Choroid plexus epithelial cell (primary cell): Measurements from ENCODE around the gene C19orf33.

Source experiments
- DNase-seq: peaks from one replicate; pipeline ENCODE4 v3.0.0-alpha.2; 2010; ENCODE audit warnings: low read depth
- H3K4me3 ChIP-seq: 2 replicates; pipeline ENCODE4 v1.5.1; 2011; ENCODE audit warnings: low read depth, mild to moderate bottlenecking, control low read depth, low read length, moderate library complexity
- CTCF ChIP-seq: conservative IDR thresholded peaks from 2 replicates; pipeline ENCODE4 v1.5.1; 2011; ENCODE audit warnings: low read depth, mild to moderate bottlenecking, control low read depth, inconsistent platforms, low read length, moderate library complexity

Gene C19orf33

GRCh38 chr19:38304352-38304865, 358 bp downstream of the C19orf33 start:
- DNase-seq: no peak
- no peak for TF ChIP-seq CTCF
- H3K4me3 ChIP-seq: no peak overlapping the region

- TF ChIP-seq CTCF: no peak
- DNase-seq: no peak
- H3K4me3 ChIP-seq: no peak overlapping the region
Measured at GRCh38 chr19:38304866-38305429, 897 bp downstream of the C19orf33 start.

GRCh38 chr19:38306236-38306635, 2.2 kb downstream of the C19orf33 start:
- no peak for TF ChIP-seq CTCF
- DNase-seq: no peak
- no peak overlapping the region for H3K4me3 ChIP-seq

- H3K4me3 ChIP-seq: no peak overlapping the region
- TF ChIP-seq CTCF: no peak
- no peak for DNase-seq
Measured at GRCh38 chr19:38307076-38307475, 3.0 kb downstream of the C19orf33 start.

GRCh38 chr19:38307597-38307996, 3.5 kb downstream of the C19orf33 start:
- H3K4me3 ChIP-seq: no peak overlapping the region
- TF ChIP-seq CTCF: no peak

GRCh38 chr19:38308006-38308766, 4.1 kb downstream of the C19orf33 start:
- no peak overlapping the region for H3K4me3 ChIP-seq
- no peak for TF ChIP-seq CTCF
- DNase-seq: no peak

More at GRCh38 chr19:38307597-38307996, 3.5 kb downstream of the C19orf33 start:
- DNase-seq: no peak
